Suprapubic skin (tissue), 3 donors: ENCODE data around the gene LGMN.

ENCODE experiments used
- POLR2AphosphoS5 ChIP-seq, 3 donors: sonication (generic); formaldehyde crosslinking; IDR thresholded peaks; one replicate each; pipeline ENCODE4 v1.6.1; 2017; ENCODE audit warnings: antibody characterized with exemption in 3 of 3
- TF ChIP-seq, protein P1 (sequence below), 2 donors: fragments of 200-600 bp in 1 of 2; fragments of 450-650 bp in 1 of 2; sonication (generic) in 1 of 2; IDR thresholded peaks; one replicate each; pipeline ENCODE4 v1.5.1; 2016 to 2019; ENCODE audit warnings: antibody characterized with exemption in 2 of 2, mild to moderate bottlenecking in 1 of 2, moderate library complexity in 1 of 2

DNA sequence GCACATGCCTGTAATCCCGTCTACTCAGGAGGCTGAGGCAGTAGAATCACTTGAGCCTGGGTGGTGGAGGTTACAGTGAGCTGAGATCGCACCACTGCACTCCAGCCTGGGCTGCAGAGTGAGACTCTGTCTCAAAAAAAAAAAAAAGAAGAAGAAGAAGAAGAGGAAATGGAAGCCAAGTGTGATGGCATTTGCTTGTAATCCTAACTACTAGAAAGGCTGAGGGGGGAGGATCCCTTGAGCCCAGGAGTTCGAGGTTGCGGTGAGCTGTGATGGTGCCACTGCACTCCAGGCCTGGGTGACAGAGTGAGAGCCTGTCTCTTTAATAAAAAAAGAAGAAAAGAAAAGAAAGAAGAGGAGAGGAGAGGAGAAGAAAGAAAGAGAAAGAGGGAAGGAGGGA, 52.1 kb downstream of the LGMN start:
- TF ChIP-seq POLR2AphosphoS5 (IDR thresholded peaks at IDR 0.05) = no peak
- TF ChIP-seq, protein P1, sequence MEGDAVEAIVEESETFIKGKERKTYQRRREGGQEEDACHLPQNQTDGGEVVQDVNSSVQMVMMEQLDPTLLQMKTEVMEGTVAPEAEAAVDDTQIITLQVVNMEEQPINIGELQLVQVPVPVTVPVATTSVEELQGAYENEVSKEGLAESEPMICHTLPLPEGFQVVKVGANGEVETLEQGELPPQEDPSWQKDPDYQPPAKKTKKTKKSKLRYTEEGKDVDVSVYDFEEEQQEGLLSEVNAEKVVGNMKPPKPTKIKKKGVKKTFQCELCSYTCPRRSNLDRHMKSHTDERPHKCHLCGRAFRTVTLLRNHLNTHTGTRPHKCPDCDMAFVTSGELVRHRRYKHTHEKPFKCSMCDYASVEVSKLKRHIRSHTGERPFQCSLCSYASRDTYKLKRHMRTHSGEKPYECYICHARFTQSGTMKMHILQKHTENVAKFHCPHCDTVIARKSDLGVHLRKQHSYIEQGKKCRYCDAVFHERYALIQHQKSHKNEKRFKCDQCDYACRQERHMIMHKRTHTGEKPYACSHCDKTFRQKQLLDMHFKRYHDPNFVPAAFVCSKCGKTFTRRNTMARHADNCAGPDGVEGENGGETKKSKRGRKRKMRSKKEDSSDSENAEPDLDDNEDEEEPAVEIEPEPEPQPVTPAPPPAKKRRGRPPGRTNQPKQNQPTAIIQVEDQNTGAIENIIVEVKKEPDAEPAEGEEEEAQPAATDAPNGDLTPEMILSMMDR (IDR thresholded peaks at IDR 0.05) = no peak
